Inflammatory macrophage treated with lipopolysaccharide for 4 hours (primary cell): ENCODE measurements around the gene SELENOT.
"Not testable (repeated sequence)": the region's sequence is repeated elsewhere in the genome, so short reads cannot be mapped to it uniquely, and the experiment has no call there.

ENCODE experiments used
- DNase-seq: peaks from one replicate; pipeline ENCODE4 v3.0.0-alpha.2; 2020

The SELENOT gene

GRCh38 chr3:150609988-150610387 lies 6.9 kb downstream of the SELENOT start:
- DNase-seq: peak; percentile 30

GRCh38 chr3:150610785-150611184 lies 7.7 kb downstream of the SELENOT start:
- peak; percentile 25 for DNase-seq

GRCh38 chr3:150611666-150612065 lies 8.5 kb downstream of the SELENOT start:
- DNase-seq: no peak

GRCh38 chr3:150612494-150612893 lies 9.4 kb downstream of the SELENOT start:
- DNase-seq: no peak

- no peak for DNase-seq
Observed at GRCh38 chr3:150613034-150613433, 9.9 kb downstream of the SELENOT start.

- DNase-seq: no peak
Observed at GRCh38 chr3:150613709-150614480, 10.8 kb downstream of the SELENOT start.

- DNase-seq: no peak
Observed at GRCh38 chr3:150620002-150620689, 17.0 kb downstream of the SELENOT start.

GRCh38 chr3:150622955-150623354 lies 19.8 kb downstream of the SELENOT start:
- not testable (repeated sequence) for DNase-seq

GRCh38 chr3:150623945-150624344 lies 20.8 kb downstream of the SELENOT start:
- no peak for DNase-seq

- no peak for DNase-seq
Observed at GRCh38 chr3:150626148-150626930, 23.2 kb downstream of the SELENOT start.

- DNase-seq: no peak
Observed at GRCh38 chr3:150627557-150627956, 24.4 kb downstream of the SELENOT start.

GRCh38 chr3:150631515-150632221 lies 28.5 kb downstream of the SELENOT start:
- no peak for DNase-seq

- no peak for DNase-seq
Observed at GRCh38 chr3:150635076-150635475, 32.0 kb downstream of the SELENOT start.

GRCh38 chr3:150635526-150635925 lies 32.4 kb downstream of the SELENOT start:
- DNase-seq: no peak

- DNase-seq: no peak
Observed at GRCh38 chr3:150636258-150636657, 33.1 kb downstream of the SELENOT start.

GRCh38 chr3:150639262-150639661 lies 36.1 kb downstream of the SELENOT start:
- no peak for DNase-seq

- DNase-seq: no peak
Observed at GRCh38 chr3:150640256-150640655, 37.1 kb downstream of the SELENOT start.

GRCh38 chr3:150653110-150653561 lies 50.0 kb downstream of the SELENOT start:
- no peak for DNase-seq

- DNase-seq: peak; percentile 71
Observed at GRCh38 chr3:150656316-150656715, 53.2 kb downstream of the SELENOT start.

GRCh38 chr3:150662410-150663200 lies 59.5 kb downstream of the SELENOT start:
- DNase-seq: peak; percentile 29

- DNase-seq: no peak
Observed at GRCh38 chr3:150663461-150663860, 60.3 kb downstream of the SELENOT start.

- DNase-seq: no peak
Observed at GRCh38 chr3:150666167-150666566, 63.0 kb downstream of the SELENOT start.
